Uterus (tissue), 4 donors: ENCODE measurements around the gene ZNF264. TPM values are rescaled to one million over a fixed set of nuclear protein-coding genes. Genes with fewer than 3 reads are reported as not detected.
"Not testable (repeated sequence)": the region's sequence is repeated elsewhere in the genome, so short reads cannot be mapped to it uniquely, and the experiment has no call there.

ENCODE experiments used
- DNase-seq, 2 donors: peaks; one replicate each; pipeline ENCODE4 v3.0.0-alpha.2; 2019 to 2020
- H3K27ac ChIP-seq, 2 donors: fragments of 200-600 bp; sonication (generic); 1 replicate in 1 of 2; 2 replicates in 1 of 2; pipeline ENCODE4 v1.5.1; 2016 to 2018
- H3K27me3 ChIP-seq, 2 donors: fragments of 200-600 bp; sonication (generic); one replicate each; pipeline ENCODE4 v1.5.1; 2018 to 2019; ENCODE audit warnings: control low read depth in 1 of 2
- H3K36me3 ChIP-seq, 2 donors: fragments of 200-600 bp; sonication (generic); one replicate each; pipeline ENCODE4 v1.5.1; 2019; ENCODE audit warnings: control low read depth in 1 of 2
- H3K4me1 ChIP-seq, 2 donors: fragments of 200-600 bp; sonication (generic); one replicate each; pipeline ENCODE4 v1.5.1; 2018 to 2019; ENCODE audit warnings: control low read depth in 1 of 2
- H3K4me3 ChIP-seq, 2 donors: fragments of 200-600 bp; sonication (generic); 1 replicate in 1 of 2; 2 replicates in 1 of 2; pipeline ENCODE4 v1.5.1; 2018 to 2019; ENCODE audit warnings: mild to moderate bottlenecking in 1 of 2
- H3K9me3 ChIP-seq, 2 donors: fragments of 200-600 bp; sonication (generic); one replicate each; pipeline ENCODE4 v1.5.1; 2019; ENCODE audit warnings: control low read depth in 1 of 2
- POLR2A ChIP-seq, 2 donors: fragments of 450-650 bp; IDR thresholded peaks; one replicate each; pipeline ENCODE4 v1.6.1; 2016; ENCODE audit warnings: antibody characterized with exemption in 2 of 2, mild to moderate bottlenecking in 1 of 2, moderate library complexity in 1 of 2
- intact Hi-C: fragments of 100-400 bp; cut with DNase I; formaldehyde crosslinking; loops from one replicate; pipeline ENCODE4 v1.15.1; 2023; ENCODE audit warnings: low total_unique reads
- total RNA-seq, 4 donors: library from RNA; depleted of rRNA in 3 of 4; stranded (reverse); fragments of >200 nt in 3 of 4; gene quantifications; one replicate each; pipeline versions ENCODE4 v1.1.0 to v1.2.4, GENCODE V29; 2014 to 2023
- TF ChIP-seq, protein P1 (sequence below), 4 experiments: fragments of 200-600 bp in 2 of 4; fragments of 450-650 bp in 2 of 4; sonication (generic) in 2 of 4; IDR thresholded peaks; one replicate each; pipeline ENCODE4 v1.5.1; 2016 to 2019; ENCODE audit warnings: antibody characterized with exemption in 4 of 4, mild to moderate bottlenecking in 2 of 4, moderate library complexity in 1 of 4
- donor health status: DM: yes; HTN: yes; CAD: no.

The ZNF264 gene
- total RNA-seq, 4 donors from 2014 or later: 16.8 to 109 (median 44.0) TPM

DNA sequence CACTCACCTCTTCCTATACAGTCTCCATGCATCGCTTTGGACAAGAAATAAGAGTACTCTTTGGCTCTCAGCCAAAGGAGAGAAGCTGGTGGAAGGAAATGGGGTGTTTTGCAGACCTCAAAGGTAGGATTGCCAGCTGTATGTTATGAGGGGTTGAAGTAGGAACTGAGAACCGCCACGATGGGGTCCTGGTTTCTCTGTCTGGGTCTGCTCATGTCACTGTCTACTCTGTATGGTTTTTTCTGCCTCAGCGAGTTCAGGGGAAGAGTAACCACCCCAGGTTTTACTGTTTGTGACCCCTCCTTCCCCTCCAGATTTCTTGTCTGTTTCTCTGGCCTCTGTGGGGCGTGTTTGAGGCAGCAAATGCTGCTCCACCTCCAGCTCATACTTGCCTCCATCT lies 53.2 kb downstream of the ZNF264 start:
- Histone ChIP-seq H3K27ac (no peak overlapping the region), H3K36me3 (no peaks in the 10 kb centered on the region), H3K4me1 (no peaks in the 10 kb centered on the region), H3K27me3 (no peaks in the 10 kb centered on the region), H3K9me3 (peaks cover 0 to 11% of the 10 kb centered on the region in 2 donors), H3K4me3 (no peak overlapping the region)
- no peak for DNase-seq
- intact Hi-C loops: no loop called here
- TF ChIP-seq, protein P1, sequence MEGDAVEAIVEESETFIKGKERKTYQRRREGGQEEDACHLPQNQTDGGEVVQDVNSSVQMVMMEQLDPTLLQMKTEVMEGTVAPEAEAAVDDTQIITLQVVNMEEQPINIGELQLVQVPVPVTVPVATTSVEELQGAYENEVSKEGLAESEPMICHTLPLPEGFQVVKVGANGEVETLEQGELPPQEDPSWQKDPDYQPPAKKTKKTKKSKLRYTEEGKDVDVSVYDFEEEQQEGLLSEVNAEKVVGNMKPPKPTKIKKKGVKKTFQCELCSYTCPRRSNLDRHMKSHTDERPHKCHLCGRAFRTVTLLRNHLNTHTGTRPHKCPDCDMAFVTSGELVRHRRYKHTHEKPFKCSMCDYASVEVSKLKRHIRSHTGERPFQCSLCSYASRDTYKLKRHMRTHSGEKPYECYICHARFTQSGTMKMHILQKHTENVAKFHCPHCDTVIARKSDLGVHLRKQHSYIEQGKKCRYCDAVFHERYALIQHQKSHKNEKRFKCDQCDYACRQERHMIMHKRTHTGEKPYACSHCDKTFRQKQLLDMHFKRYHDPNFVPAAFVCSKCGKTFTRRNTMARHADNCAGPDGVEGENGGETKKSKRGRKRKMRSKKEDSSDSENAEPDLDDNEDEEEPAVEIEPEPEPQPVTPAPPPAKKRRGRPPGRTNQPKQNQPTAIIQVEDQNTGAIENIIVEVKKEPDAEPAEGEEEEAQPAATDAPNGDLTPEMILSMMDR (IDR thresholded peaks at IDR 0.05): no peak
- no peak for TF ChIP-seq POLR2A (IDR thresholded peaks at IDR 0.05)

DNA sequence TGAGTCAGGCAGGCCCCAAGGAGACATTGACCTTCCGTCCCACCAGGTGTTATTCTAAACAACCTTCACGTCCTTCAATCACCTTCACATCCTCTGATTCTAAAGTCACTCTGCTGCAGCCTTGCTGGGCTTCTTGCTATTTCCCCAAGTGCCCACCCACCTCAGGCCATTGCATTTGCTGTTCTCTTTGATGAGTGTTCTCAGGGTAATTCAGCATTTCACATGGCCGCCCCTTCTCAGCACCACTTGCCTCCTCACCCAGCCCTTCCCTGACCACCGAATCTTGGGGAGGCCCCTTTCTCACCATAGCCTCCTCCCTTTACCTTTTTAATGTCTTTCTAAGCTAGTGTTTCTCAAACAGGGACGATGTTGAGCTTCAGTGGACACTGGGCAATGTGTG lies 53.8 kb downstream of the ZNF264 start:
- no peak for DNase-seq
- Histone ChIP-seq H3K4me3 (no peak overlapping the region), H3K9me3 (peaks cover 0 to 11% of the 10 kb centered on the region in 2 donors), H3K36me3 (no peaks in the 10 kb centered on the region), H3K4me1 (no peaks in the 10 kb centered on the region), H3K27ac (no peak overlapping the region), H3K27me3 (no peaks in the 10 kb centered on the region)
- TF ChIP-seq POLR2A (IDR thresholded peaks at IDR 0.05): no peak
- TF ChIP-seq, protein P1 (IDR thresholded peaks at IDR 0.05): no peak
- intact Hi-C loops: no loop called here

- TF ChIP-seq, protein P1 (IDR thresholded peaks at IDR 0.05): no peak
- no peak for TF ChIP-seq POLR2A (IDR thresholded peaks at IDR 0.05)
- DNase-seq: no peak
- Histone ChIP-seq H3K9me3 (peaks cover 0 to 19% of the 10 kb centered on the region in 2 donors), H3K4me3 (no peak overlapping the region), H3K27ac (no peak overlapping the region), H3K36me3 (no peaks in the 10 kb centered on the region), H3K4me1 (no peaks in the 10 kb centered on the region), H3K27me3 (no peaks in the 10 kb centered on the region)
- intact Hi-C loops: no loop called here
Observed at GRCh38 chr19:57245959-57246358, 54.7 kb downstream of the ZNF264 start.

- Histone ChIP-seq H3K27ac (no peak overlapping the region), H3K36me3 (no peaks in the 10 kb centered on the region), H3K4me1 (no peaks in the 10 kb centered on the region), H3K4me3 (no peak overlapping the region), H3K9me3 (peaks cover 0 to 39% of the 10 kb centered on the region in 2 donors), H3K27me3 (no peaks in the 10 kb centered on the region)
- DNase-seq: no peak
- intact Hi-C loops: no loop called here
- TF ChIP-seq POLR2A (IDR thresholded peaks at IDR 0.05): no peak
- TF ChIP-seq, protein P1 (IDR thresholded peaks at IDR 0.05): no peak
Observed at GRCh38 chr19:57248646-57249045, 57.3 kb downstream of the ZNF264 start.

- DNase-seq: no peak
- no peaks in the 10 kb centered on the region for H3K4me1 ChIP-seq
- TF ChIP-seq, protein P1 (IDR thresholded peaks at IDR 0.05): no peak
- no peak for TF ChIP-seq POLR2A (IDR thresholded peaks at IDR 0.05)
- no peak overlapping the region for H3K4me3 ChIP-seq
- no peaks in the 10 kb centered on the region for H3K27me3 ChIP-seq
- H3K27ac ChIP-seq: no peak overlapping the region
- no peaks in the 10 kb centered on the region for H3K36me3 ChIP-seq
- intact Hi-C loops: no loop called here
- H3K9me3 ChIP-seq: peaks cover 0 to 42% of the 10 kb centered on the region in 2 donors
Observed at GRCh38 chr19:57249329-57249728, 58.0 kb downstream of the ZNF264 start.

- H3K27me3 ChIP-seq, H3K4me1 ChIP-seq, H3K36me3 ChIP-seq, intact Hi-C loops, DNase-seq, H3K4me3 ChIP-seq, H3K27ac ChIP-seq: not testable (repeated sequence)
- peaks cover 0 to 63% of the 10 kb centered on the region in 2 donors for H3K9me3 ChIP-seq
Observed at GRCh38 chr19:57253767-57254166, 62.5 kb downstream of the ZNF264 start.
